ENCODE results near the gene STX18.

STX18 gene

DNA sequence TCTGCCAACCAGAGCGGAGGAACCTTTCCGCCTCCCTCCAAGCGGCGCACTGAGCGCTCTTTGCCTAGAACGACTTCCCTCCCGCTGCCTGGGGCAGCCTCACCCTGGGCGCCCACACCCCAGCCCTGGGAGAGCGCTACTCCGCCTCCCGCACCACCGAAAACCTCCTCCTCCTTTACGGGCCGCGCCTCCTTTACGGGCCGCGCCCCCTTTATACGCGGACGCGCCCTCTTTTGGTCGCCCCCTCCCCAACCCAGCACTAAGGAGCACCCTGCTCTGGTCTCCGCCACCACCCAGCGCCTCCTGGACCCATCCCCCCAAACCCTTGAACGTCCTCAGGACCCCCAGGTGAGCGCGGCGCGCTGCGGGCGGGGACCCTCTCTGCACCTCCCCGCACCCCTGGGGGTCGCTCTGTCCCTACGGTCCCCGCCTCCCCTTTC, 155.5 kb downstream of the STX18 start:
- ChIA-PET CTCF (no interaction called here), POLR2A (no interaction called here)
- TF ChIP-seq, protein P1, sequence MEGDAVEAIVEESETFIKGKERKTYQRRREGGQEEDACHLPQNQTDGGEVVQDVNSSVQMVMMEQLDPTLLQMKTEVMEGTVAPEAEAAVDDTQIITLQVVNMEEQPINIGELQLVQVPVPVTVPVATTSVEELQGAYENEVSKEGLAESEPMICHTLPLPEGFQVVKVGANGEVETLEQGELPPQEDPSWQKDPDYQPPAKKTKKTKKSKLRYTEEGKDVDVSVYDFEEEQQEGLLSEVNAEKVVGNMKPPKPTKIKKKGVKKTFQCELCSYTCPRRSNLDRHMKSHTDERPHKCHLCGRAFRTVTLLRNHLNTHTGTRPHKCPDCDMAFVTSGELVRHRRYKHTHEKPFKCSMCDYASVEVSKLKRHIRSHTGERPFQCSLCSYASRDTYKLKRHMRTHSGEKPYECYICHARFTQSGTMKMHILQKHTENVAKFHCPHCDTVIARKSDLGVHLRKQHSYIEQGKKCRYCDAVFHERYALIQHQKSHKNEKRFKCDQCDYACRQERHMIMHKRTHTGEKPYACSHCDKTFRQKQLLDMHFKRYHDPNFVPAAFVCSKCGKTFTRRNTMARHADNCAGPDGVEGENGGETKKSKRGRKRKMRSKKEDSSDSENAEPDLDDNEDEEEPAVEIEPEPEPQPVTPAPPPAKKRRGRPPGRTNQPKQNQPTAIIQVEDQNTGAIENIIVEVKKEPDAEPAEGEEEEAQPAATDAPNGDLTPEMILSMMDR (IDR thresholded peaks at IDR 0.05; ENCODE audit: control extremely low read depth, extremely low read depth, low read depth, missing control alignments) = no peak
- no peak for DNase-seq (ENCODE audit: extremely low spot score)

DNA sequence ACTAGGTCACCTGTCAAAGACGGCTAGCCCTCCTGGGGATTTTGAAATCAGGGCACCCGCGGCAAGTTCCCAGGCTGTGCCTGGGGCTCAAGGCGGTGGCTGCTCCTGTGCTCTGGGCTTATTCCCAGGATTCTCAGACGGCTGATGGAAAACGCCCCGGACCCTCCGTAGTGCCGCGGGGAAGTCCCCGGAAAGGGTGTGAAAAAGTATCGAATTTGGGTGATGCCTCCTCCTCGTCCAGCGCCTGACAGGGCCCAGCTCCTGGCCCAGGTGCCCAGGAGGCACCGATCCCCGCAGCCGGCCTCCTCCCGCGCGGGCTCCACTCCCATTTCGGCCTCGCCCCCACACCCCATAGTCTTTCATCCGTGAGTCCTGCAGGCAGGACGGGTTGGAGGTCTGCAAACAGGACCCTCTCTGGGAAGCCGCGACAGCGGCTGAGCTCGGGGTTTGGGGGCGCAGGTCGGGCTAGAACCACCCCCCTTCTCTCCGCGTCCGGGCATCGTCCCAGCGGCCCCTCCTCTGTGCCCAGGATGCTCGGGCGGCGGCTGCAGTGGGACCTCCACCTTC, 156.0 kb downstream of the STX18 start:
- TF ChIP-seq, protein P1 (IDR thresholded peaks at IDR 0.05; ENCODE audit: control extremely low read depth, extremely low read depth, low read depth, missing control alignments) = no peak
- DNase-seq (ENCODE audit: extremely low spot score) = no peak
- POLR2A ChIA-PET = no interaction called here
- CTCF ChIA-PET = no interaction called here

DNA sequence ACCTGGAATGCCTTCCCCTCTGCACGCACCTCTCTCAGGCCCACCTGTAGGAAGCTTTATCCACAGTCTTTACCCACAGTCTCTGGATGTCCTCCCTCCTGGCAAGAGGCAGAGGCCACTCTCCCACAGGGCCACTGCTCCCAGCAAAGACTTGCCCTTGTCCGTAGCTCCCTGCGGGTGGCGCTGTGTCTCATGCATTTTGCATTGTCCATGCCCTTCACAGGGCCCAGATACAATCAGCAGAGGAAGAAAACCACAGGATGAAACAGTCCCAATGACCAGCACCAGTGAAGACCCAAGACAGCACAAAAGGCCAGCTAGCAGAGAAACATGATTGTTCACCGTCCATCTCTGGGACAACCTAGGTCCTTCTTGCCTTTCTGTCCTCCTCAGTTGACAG, 157.0 kb downstream of the STX18 start:
- ChIA-PET CTCF (interaction anchor here (1.0 to 1.2 kb wide), 2 partner anchors 10 to 16 kb away, joined by 3 read pairs; no protein-coding TSS in a partner anchor), POLR2A (no interaction called here)
- TF ChIP-seq, protein P1 (IDR thresholded peaks at IDR 0.05; ENCODE audit: control extremely low read depth, extremely low read depth, low read depth, missing control alignments) = peak; percentile 26
- DNase-seq (ENCODE audit: extremely low spot score) = no peak

DNA sequence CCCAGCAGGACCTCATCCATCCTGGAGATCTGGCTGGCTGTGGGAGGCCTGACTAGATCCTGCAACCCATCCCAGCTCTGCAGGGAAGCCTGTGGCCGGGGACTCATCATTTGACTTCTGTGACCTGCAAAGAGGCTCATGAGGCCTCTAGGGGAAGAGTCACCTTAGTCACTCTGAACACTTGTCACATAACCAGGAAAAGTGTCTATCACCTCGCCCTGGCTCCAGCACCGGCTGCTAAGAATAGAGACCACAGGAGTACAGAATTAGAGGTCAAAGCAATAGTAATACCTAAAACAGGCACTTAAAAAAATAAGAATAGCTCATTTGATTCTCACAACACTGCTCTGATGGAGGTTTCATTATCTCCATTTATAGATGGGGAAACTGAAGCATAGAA, 158.8 kb downstream of the STX18 start:
- TF ChIP-seq, protein P1 (IDR thresholded peaks at IDR 0.05; ENCODE audit: control extremely low read depth, extremely low read depth, low read depth, missing control alignments) = no peak
- CTCF ChIA-PET = interaction anchor here (1.5 kb wide), 1 partner anchor 10 kb away, joined by 4 read pairs; no protein-coding TSS in a partner anchor
- POLR2A ChIA-PET = no interaction called here
- no peak for DNase-seq (ENCODE audit: extremely low spot score)

DNA sequence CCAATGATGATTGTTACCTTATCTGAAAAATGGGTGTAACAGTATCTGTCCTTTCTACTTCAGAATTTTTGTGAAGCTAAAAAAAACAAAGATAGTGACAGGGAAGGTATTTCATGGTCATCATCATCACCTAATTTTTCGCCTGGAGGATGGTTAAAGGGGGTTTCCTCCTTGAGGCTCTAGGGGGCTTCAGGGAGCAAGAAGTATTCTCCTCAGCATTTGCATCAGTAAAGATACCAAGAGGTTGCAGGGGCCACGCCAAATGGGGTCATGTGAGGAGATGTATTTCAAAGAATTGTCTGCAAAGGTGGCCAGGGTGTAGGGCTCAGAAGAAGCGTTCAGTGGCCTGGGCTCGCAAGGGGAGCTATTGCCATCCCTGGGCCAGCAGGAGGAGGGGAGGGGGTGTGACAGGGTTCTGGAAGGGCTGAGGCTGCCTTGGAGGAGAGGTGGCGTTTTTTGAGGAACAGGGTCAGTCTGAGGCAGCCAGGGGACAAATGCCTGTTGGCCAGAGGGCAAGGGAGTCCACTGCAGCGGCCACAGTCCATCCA, 162.2 kb downstream of the STX18 start:
- ChIA-PET POLR2A (no interaction called here), CTCF (no interaction called here)
- DNase-seq (ENCODE audit: extremely low spot score) = no peak
- TF ChIP-seq, protein P1 (IDR thresholded peaks at IDR 0.05; ENCODE audit: control extremely low read depth, extremely low read depth, low read depth, missing control alignments) = no peak

DNA sequence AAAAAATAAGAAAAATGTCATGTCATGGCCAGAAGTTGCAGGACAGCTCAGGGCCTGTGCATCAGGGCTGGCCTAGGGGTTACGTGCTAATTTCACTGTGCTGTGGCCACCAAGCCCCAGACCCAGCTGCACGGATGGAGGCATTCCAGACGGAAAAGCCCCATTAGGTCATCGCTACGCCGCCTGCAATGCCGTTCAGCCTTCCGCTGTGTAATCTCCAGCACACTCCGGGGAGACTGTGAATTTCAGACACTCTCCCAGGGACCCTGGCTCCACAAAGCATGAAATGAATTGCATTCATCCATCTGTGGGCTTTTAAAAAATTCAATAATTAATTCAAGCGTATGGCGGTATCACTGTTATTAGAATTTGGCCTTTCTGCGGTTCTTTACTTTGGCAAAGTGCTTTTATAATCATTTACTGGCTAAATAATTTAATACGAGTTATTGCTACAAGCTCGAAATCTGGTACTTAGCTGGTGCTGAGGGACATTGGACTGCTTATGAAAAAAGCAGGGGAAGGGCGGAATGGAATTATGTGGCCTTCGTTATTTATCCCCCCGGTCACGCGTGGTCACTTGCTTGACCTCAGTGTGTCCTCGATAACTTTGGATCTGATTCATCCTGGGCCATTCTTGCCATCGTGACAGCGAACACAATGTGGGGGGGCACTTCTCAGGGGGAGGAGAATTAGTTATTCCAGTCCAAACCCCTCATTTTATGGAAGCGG, 164.0 kb downstream of the STX18 start:
- TF ChIP-seq, protein P1 (IDR thresholded peaks at IDR 0.05; ENCODE audit: control extremely low read depth, extremely low read depth, low read depth, missing control alignments) = no peak
- DNase-seq (ENCODE audit: extremely low spot score) = no peak
- ChIA-PET POLR2A (no interaction called here), CTCF (no interaction called here)
